ENCODE measurements around the gene MUC16.

Gene MUC16

GRCh38 chr19:9009935-9010651 lies at the start of gene MUC16:
TSS of gene MUC16 (minus strand) at chr19:9010409.
- TF ChIP-seq, protein P1, sequence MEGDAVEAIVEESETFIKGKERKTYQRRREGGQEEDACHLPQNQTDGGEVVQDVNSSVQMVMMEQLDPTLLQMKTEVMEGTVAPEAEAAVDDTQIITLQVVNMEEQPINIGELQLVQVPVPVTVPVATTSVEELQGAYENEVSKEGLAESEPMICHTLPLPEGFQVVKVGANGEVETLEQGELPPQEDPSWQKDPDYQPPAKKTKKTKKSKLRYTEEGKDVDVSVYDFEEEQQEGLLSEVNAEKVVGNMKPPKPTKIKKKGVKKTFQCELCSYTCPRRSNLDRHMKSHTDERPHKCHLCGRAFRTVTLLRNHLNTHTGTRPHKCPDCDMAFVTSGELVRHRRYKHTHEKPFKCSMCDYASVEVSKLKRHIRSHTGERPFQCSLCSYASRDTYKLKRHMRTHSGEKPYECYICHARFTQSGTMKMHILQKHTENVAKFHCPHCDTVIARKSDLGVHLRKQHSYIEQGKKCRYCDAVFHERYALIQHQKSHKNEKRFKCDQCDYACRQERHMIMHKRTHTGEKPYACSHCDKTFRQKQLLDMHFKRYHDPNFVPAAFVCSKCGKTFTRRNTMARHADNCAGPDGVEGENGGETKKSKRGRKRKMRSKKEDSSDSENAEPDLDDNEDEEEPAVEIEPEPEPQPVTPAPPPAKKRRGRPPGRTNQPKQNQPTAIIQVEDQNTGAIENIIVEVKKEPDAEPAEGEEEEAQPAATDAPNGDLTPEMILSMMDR (IDR thresholded peaks at IDR 0.05): no peak

- TF ChIP-seq, protein P1 (IDR thresholded peaks at IDR 0.05): no peak
Observed at GRCh38 chr19:9058905-9059667, 48.9 kb upstream of the MUC16 start.

DNA sequence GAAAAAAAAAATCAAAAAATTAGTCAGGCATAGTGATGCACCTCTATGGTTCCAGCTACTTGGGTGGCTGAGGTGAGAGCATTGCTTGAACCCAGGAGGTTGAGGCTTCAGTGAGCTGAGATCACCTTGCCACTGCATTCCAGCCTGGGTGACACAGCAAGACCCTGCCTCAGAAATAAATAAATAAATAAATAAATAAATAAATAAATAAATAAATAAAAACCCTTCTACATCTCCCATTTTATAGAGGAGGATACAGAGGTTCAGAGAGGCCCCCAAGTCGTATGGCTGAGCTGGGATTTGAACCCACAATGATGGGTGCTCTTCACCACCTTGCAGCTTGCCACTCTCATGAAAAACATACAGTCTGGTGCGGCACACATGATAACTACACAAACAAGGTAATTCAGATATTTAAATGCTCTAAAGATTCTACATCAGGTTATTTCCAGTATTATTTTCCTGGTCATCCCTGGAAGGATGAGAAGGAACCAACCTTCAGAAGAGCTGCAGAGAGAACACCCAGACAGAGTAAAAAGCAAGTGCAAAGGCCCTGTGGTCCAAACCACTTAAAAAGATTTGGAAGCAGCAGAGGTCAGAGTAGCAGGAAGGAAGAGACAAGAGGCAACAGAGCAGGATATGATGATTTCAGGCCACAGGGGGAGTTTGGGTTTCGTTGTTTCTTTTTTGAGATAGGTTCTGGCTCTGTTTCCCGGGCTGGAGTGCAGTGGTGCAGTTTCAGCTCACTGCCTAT lies 47.5 kb upstream of the MUC16 start:
- TF ChIP-seq, protein P1 (IDR thresholded peaks at IDR 0.05): no peak

DNA sequence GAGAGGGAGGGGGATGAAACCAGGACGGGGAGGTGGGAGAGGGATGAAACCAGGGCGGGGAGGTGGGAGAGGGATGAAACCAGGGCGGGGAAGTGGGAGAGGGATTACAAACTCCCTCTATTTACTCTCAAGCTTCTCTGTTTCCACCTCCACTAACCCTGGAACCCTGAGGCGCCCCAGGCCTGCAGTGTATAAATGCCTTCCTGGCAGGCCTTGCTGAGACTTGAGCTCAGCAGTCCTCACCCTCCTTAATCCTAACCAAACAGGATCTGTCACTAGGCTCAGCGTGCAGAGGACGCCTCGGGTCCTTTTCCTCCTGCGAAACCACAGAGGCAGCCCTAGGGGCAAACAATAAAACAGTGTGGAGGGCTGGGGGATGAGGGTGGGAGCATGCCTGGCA lies 44.6 kb upstream of the MUC16 start:
- TF ChIP-seq, protein P1 (IDR thresholded peaks at IDR 0.05): no peak

GRCh38 chr19:9054207-9054606 lies 44.0 kb upstream of the MUC16 start:
- TF ChIP-seq, protein P1 (IDR thresholded peaks at IDR 0.05): no peak

DNA sequence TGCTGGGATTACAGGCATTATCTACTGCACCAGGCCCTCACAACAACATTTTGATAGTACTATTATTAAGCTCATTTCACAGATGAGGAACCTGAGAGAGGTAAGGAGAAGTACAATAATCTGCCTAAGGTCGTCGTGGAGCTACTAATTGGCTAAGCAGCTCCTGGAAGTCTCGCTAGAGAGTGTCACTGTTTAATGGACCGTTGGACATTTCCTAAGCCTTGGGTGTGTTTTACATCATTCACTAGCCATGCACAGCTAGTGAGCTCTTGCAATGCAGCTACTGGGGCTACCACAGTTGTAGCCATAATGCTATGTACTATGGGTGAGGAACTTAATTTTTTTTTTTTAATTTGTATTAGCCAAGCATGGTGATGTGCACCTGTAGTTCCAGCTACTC lies 42.7 kb upstream of the MUC16 start:
- TF ChIP-seq, protein P1 (IDR thresholded peaks at IDR 0.05): no peak

DNA sequence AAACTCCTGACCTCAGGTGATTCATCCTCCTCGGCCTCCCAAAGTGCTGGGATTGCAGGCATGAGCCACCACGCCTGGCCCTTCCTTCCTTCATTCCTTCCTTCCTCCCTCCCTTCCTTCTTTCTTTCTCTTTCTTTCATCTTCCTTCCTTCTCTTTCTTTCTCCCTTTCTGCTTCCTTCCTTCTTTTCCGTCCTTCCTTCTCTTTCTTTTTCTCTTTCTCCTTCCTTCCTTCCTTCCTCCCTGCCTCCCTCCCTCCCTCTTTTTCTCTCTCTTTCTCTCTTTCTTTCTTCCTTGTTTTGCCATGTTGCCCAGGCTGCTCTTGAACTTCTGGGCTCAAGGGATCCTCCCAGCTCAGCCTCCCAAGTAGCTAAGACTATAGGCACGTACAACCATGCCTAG lies 36.5 kb upstream of the MUC16 start:
- TF ChIP-seq, protein P1 (IDR thresholded peaks at IDR 0.05): no peak
